Mucosa of stomach (tissue), 1 donor: ENCODE results near the gene ARFGAP2.
A peak's percentile ranks its signal among the peaks of the same experiment; 100 is the strongest.
"Not testable (repeated sequence)": the region's sequence is repeated elsewhere in the genome, so short reads cannot be mapped to it uniquely, and the experiment has no call there.

ENCODE experiments used
- H3K27me3 ChIP-seq: one replicate; pipeline ENCODE4 v1.7.0; 2013; ENCODE audit warnings: mild to moderate bottlenecking, low read length; ENCODE audit not compliant: control insufficient read depth, insufficient read depth
- H3K36me3 ChIP-seq: one replicate; pipeline ENCODE4 v1.7.0; 2013; ENCODE audit warnings: low read length; ENCODE audit not compliant: control insufficient read depth, insufficient read depth
- H3K4me1 ChIP-seq: one replicate; pipeline ENCODE4 v1.7.0; 2013; ENCODE audit warnings: mild to moderate bottlenecking, low read length; ENCODE audit not compliant: control insufficient read depth, insufficient read depth
- H3K4me3 ChIP-seq: one replicate; pipeline ENCODE4 v1.7.0; 2013; ENCODE audit warnings: low read length
- H3K9ac ChIP-seq: one replicate; pipeline ENCODE4 v1.7.0; 2013; ENCODE audit warnings: mild to moderate bottlenecking, low read length, moderate library complexity
- H3K9me3 ChIP-seq: one replicate; pipeline ENCODE4 v1.7.0; 2013; ENCODE audit warnings: mild to moderate bottlenecking, low read length, moderate library complexity; ENCODE audit not compliant: control insufficient read depth
- donor health status: Pancreatic carcinoma.

The ARFGAP2 gene

DNA sequence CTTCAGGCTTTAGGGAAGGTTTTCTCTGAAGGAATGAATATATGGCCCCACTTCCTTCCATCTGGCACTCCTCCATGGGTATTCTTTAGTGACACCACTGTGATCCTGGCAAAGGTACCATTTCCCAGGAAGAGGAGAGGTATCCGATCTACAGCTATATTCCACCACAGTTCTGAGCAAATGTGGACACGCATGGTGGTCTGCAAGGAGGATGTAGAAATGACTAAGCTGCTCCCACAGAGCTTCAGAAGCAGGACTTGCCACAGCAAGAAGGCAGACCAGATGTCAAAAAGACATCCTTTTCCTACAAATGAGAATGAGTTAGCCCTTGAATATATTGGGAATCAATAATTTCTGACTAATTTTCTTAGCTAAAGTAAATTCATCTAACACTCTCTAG is 45.5 kb downstream of the ARFGAP2 start:
- no peaks in the 10 kb centered on the region for H3K36me3 ChIP-seq
- no peaks in the 10 kb centered on the region for H3K27me3 ChIP-seq
- H3K9me3 ChIP-seq, result no peaks in the 10 kb centered on the region
- no peak overlapping the region for H3K9ac ChIP-seq
- H3K4me3 ChIP-seq, result no peak overlapping the region
- peaks cover 17% of the 10 kb centered on the region for H3K4me1 ChIP-seq

- Histone ChIP-seq H3K36me3 (no peaks in the 10 kb centered on the region), H3K9me3 (no peaks in the 10 kb centered on the region), H3K4me1 (peaks cover 17% of the 10 kb centered on the region), H3K27me3 (no peaks in the 10 kb centered on the region), H3K4me3 (no peak overlapping the region), H3K9ac (no peak overlapping the region)
Measured at GRCh38 chr11:47130543-47130942, 46.1 kb downstream of the ARFGAP2 start.

GRCh38 chr11:47127213-47127612 is 49.5 kb downstream of the ARFGAP2 start:
- no peak overlapping the region for H3K4me3 ChIP-seq
- H3K36me3 ChIP-seq, result no peaks in the 10 kb centered on the region
- H3K4me1 ChIP-seq, result peaks cover 3% of the 10 kb centered on the region
- H3K27me3 ChIP-seq, result no peaks in the 10 kb centered on the region
- H3K9me3 ChIP-seq, result no peaks in the 10 kb centered on the region
- H3K9ac ChIP-seq, result no peak overlapping the region

DNA sequence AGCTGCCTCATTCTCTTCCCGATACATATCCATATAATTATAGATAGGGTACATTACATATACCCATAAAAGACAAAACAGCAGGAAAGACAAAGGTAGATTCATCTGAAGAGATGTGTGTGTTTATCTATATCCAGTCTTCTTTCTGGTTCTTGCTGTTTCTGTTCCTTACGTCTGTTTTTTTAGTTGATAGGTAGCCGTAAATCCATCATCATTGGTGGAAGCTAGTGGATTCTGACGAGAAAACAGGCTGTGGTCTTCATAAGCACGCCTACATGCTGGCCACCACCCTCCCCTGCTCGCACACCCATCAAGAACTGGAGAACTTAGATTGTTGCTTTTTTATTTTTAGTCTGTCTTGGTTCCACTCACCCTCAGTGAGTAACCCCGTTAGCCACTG is 51.6 kb downstream of the ARFGAP2 start:
- Histone ChIP-seq H3K9ac (no peak overlapping the region), H3K4me1 (no peaks in the 10 kb centered on the region), H3K27me3 (no peaks in the 10 kb centered on the region), H3K9me3 (no peaks in the 10 kb centered on the region), H3K36me3 (no peaks in the 10 kb centered on the region), H3K4me3 (no peak overlapping the region)

- no peak overlapping the region for H3K4me3 ChIP-seq
- H3K9ac ChIP-seq, result no peak overlapping the region
- H3K4me1 ChIP-seq, result no peaks in the 10 kb centered on the region
- no peaks in the 10 kb centered on the region for H3K9me3 ChIP-seq
- H3K27me3 ChIP-seq, result no peaks in the 10 kb centered on the region
- H3K36me3 ChIP-seq, result no peaks in the 10 kb centered on the region
Measured at GRCh38 chr11:47124675-47125074, 52.0 kb downstream of the ARFGAP2 start.

DNA sequence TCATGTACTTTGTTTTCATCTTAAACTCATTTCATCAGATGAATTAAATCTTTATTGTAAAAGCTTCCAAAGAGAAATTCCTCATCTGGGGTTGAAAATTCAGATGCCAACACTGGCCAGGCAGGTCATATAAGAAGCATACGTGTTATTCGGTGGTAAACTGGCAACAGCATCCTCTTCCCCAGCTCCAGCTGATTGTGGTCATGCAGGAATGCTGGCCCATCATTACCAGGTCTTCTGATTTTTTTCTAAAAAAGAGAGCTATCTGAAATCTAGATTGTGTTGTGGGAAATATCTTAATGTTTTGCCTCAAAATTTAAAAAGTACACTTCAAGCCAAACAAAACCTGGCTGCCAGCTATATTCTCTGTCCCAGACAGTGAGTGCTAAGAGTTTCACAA is 53.6 kb downstream of the ARFGAP2 start:
- Histone ChIP-seq H3K36me3 (no peaks in the 10 kb centered on the region), H3K4me3 (no peak overlapping the region), H3K27me3 (no peaks in the 10 kb centered on the region), H3K9me3 (no peaks in the 10 kb centered on the region), H3K4me1 (no peaks in the 10 kb centered on the region), H3K9ac (no peak overlapping the region)

DNA sequence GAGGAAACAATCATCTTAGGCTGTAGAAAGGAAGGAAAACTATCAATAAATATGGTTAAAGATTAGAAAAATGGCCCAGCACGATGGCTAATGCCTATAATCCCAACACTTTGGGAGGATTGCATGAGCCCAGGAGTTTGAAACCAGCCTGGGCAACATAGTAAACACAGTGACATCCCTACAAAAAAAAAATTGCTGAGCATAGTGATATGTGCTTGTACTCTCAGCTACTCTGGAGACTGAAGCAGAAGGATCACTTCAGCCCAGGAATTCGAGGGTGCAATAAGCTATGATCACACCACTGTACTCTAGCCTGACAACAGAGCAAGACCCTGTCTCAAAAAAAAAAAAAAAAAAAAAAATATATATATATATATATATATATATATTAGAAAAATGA is 54.9 kb downstream of the ARFGAP2 start:
- no peaks in the 10 kb centered on the region for H3K27me3 ChIP-seq

DNA sequence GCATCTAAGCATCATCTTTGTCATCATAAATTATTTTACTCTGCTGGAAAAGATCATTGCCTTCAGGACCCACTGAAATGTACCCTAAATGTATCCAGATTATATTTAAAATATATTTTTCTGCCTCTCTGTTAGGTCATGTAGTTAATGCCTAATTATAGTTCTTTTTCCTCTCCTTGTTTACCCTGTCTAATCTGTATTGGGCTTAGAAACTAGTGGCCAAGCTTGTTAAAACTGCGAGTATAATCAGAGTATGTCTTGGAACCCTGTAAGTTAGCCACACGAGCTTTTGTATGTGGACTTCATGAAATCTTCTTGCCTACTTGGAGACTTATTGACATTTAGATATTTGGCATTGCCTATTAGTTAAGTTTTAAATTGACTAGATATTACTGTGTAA is 55.6 kb downstream of the ARFGAP2 start:
- Histone ChIP-seq H3K27me3 (no peaks in the 10 kb centered on the region), H3K9ac (no peak overlapping the region), H3K4me3 (no peak overlapping the region), H3K9me3 (no peaks in the 10 kb centered on the region), H3K4me1 (no peaks in the 10 kb centered on the region), H3K36me3 (no peaks in the 10 kb centered on the region)

More for the DNA sequence above, 54.9 kb downstream of the ARFGAP2 start:
- Histone ChIP-seq H3K4me3 (no peak overlapping the region), H3K36me3 (no peaks in the 10 kb centered on the region), H3K9me3 (no peaks in the 10 kb centered on the region), H3K9ac (no peak overlapping the region), H3K4me1 (no peaks in the 10 kb centered on the region)

GRCh38 chr11:47118958-47119688 is 57.6 kb downstream of the ARFGAP2 start:
- H3K9ac ChIP-seq, result peak overlapping the region; percentile 15
- not testable (repeated sequence) for H3K9me3 ChIP-seq, H3K27me3 ChIP-seq, H3K4me1 ChIP-seq, H3K4me3 ChIP-seq, H3K36me3 ChIP-seq
